ENCODE data around the gene COL26A1. TPM values are rescaled to one million over a fixed set of nuclear protein-coding genes. Genes with fewer than 3 reads are reported as not detected.
"Not testable (repeated sequence)": the region's sequence is repeated elsewhere in the genome, so short reads cannot be mapped to it uniquely, and the experiment has no call there.

COL26A1 gene
- total RNA-seq, 2 donors from 2014 or later = 0.35 TPM; not detected in 1

GRCh38 chr7:101330011-101330484, 32.6 kb upstream of the COL26A1 start:
- Histone ChIP-seq H3K36me3 (no peaks in the 10 kb centered on the region), H3K9ac (ENCODE audit: low read depth in 2 of 2, low read length in 2 of 2) (no peak overlapping the region), H3K4me1 (no peaks in the 10 kb centered on the region), H3K27me3 (no peaks in the 10 kb centered on the region), H3K9me3 (no peaks in the 10 kb centered on the region), H3K27ac (no peak overlapping the region), H3K4me3 (no peak overlapping the region)
- no peak for TF ChIP-seq CTCF (IDR thresholded peaks at IDR 0.05)
- DNase-seq = no peak
- intact Hi-C loops (cut with DNase I) = no loop called here

- Histone ChIP-seq H3K27ac (no peak overlapping the region), H3K27me3 (no peaks in the 10 kb centered on the region), H3K36me3 (no peaks in the 10 kb centered on the region), H3K4me3 (no peak overlapping the region), H3K4me1 (no peaks in the 10 kb centered on the region), H3K9me3 (no peaks in the 10 kb centered on the region), H3K9ac (ENCODE audit: low read depth in 2 of 2, low read length in 2 of 2) (no peak overlapping the region)
- TF ChIP-seq CTCF (IDR thresholded peaks at IDR 0.05) = no peak
- intact Hi-C loops (cut with DNase I) = no loop called here
- DNase-seq = no peak
These were observed 30.6 kb upstream of the COL26A1 start for GRCh38 chr7:101332026-101332425.

- no peaks in the 10 kb centered on the region for H3K27me3 ChIP-seq
- no peak for TF ChIP-seq CTCF (IDR thresholded peaks at IDR 0.05)
- no peak overlapping the region for H3K27ac ChIP-seq
- no peak for DNase-seq
- no peaks in the 10 kb centered on the region for H3K4me1 ChIP-seq
- no peak overlapping the region for H3K4me3 ChIP-seq
- no peaks in the 10 kb centered on the region for H3K9me3 ChIP-seq
- no peak overlapping the region for H3K9ac ChIP-seq (ENCODE audit: low read depth in 2 of 2, low read length in 2 of 2)
- intact Hi-C loops (cut with DNase I) = no loop called here
- H3K36me3 ChIP-seq = no peaks in the 10 kb centered on the region
These were observed 28.8 kb upstream of the COL26A1 start for GRCh38 chr7:101333912-101334311.

- DNase-seq = no peak
- Histone ChIP-seq H3K9ac (ENCODE audit: low read depth in 2 of 2, low read length in 2 of 2) (no peak overlapping the region), H3K27ac (no peak overlapping the region), H3K4me1 (no peaks in the 10 kb centered on the region), H3K9me3 (no peaks in the 10 kb centered on the region), H3K4me3 (no peak overlapping the region), H3K27me3 (no peaks in the 10 kb centered on the region), H3K36me3 (no peaks in the 10 kb centered on the region)
- no peak for TF ChIP-seq CTCF (IDR thresholded peaks at IDR 0.05)
- intact Hi-C loops (cut with DNase I) = no loop called here
These were observed 22.3 kb upstream of the COL26A1 start for GRCh38 chr7:101340379-101340778.

GRCh38 chr7:101342892-101343291, 19.8 kb upstream of the COL26A1 start:
- no peak for DNase-seq
- Histone ChIP-seq H3K9me3 (no peaks in the 10 kb centered on the region), H3K36me3 (no peaks in the 10 kb centered on the region), H3K4me3 (no peak overlapping the region), H3K27ac (no peak overlapping the region), H3K9ac (ENCODE audit: low read depth in 2 of 2, low read length in 2 of 2) (no peak overlapping the region), H3K4me1 (no peaks in the 10 kb centered on the region), H3K27me3 (no peaks in the 10 kb centered on the region)
- no peak for TF ChIP-seq CTCF (IDR thresholded peaks at IDR 0.05)
- intact Hi-C loops (cut with DNase I) = no loop called here

GRCh38 chr7:101347477-101347876, 15.2 kb upstream of the COL26A1 start:
- no peaks in the 10 kb centered on the region for H3K36me3 ChIP-seq

GRCh38 chr7:101348456-101349067, 14.1 kb upstream of the COL26A1 start:
- H3K36me3 ChIP-seq; DNase-seq; H3K27ac ChIP-seq; H3K4me3 ChIP-seq; H3K9ac ChIP-seq (ENCODE audit: low read depth in 2 of 2, low read length in 2 of 2); intact Hi-C loops (cut with DNase I); H3K27me3 ChIP-seq; H3K9me3 ChIP-seq; H3K4me1 ChIP-seq: not testable (repeated sequence)

More at GRCh38 chr7:101347477-101347876, 15.2 kb upstream of the COL26A1 start:
- H3K4me1 ChIP-seq = no peaks in the 10 kb centered on the region
- intact Hi-C loops (cut with DNase I) = no loop called here
- DNase-seq = no peak
- H3K27me3 ChIP-seq = no peaks in the 10 kb centered on the region
- H3K27ac ChIP-seq = no peak overlapping the region
- no peak for TF ChIP-seq CTCF (IDR thresholded peaks at IDR 0.05)
- H3K9me3 ChIP-seq = no peaks in the 10 kb centered on the region
- no peak overlapping the region for H3K9ac ChIP-seq (ENCODE audit: low read depth in 2 of 2, low read length in 2 of 2)
- H3K4me3 ChIP-seq = no peak overlapping the region

- intact Hi-C loops (cut with DNase I); H3K4me3 ChIP-seq; H3K9ac ChIP-seq (ENCODE audit: low read depth in 2 of 2, low read length in 2 of 2); DNase-seq; H3K36me3 ChIP-seq; H3K27ac ChIP-seq; H3K4me1 ChIP-seq; H3K27me3 ChIP-seq; H3K9me3 ChIP-seq: not testable (repeated sequence)
These were observed 13.4 kb upstream of the COL26A1 start for GRCh38 chr7:101349300-101349699.
